H9 (cell line): Measurements from ENCODE around the gene SLCO3A1. TPM values are rescaled to one million over a fixed set of nuclear protein-coding genes. Genes with fewer than 3 reads are reported as not detected.

Experiments
- DNase-seq: peaks from one replicate; pipeline ENCODE4 v3.0.0-alpha.2; 2017
- H2AFZ ChIP-seq: one replicate; pipeline ENCODE4 v1.6.1; 2013; ENCODE audit warnings: mild to moderate bottlenecking, low read length, control low read depth, moderate library complexity
- H2AK5ac ChIP-seq: 2 replicates; pipeline ENCODE4 v1.6.1; 2013; ENCODE audit warnings: low read length, control low read depth, mixed read lengths; ENCODE audit not compliant: insufficient read length
- H2BK120ac ChIP-seq: one replicate; pipeline ENCODE4 v1.6.1; 2013; ENCODE audit warnings: low read depth, mild to moderate bottlenecking, low read length, control low read depth, inconsistent platforms; ENCODE audit not compliant: poor library complexity, severe bottlenecking
- H2BK12ac ChIP-seq: 2 replicates; pipeline ENCODE4 v1.6.1; 2013; ENCODE audit warnings: low read length, control low read depth, mixed read lengths, low read depth; ENCODE audit not compliant: insufficient read length
- H2BK15ac ChIP-seq: 2 replicates; pipeline ENCODE4 v1.6.1; 2013; ENCODE audit warnings: low read depth, low read length, control low read depth
- H2BK20ac ChIP-seq: one replicate; pipeline ENCODE4 v1.6.1; 2013; ENCODE audit warnings: low read depth, mild to moderate bottlenecking, low read length, control low read depth, inconsistent platforms; ENCODE audit not compliant: poor library complexity, severe bottlenecking
- H2BK5ac ChIP-seq: 2 replicates; pipeline ENCODE4 v1.6.1; 2013; ENCODE audit warnings: low read length, control low read depth, mixed read lengths; ENCODE audit not compliant: insufficient read length
- H3K14ac ChIP-seq: 2 replicates; pipeline ENCODE4 v1.6.1; 2013; ENCODE audit warnings: low read length, control low read depth; ENCODE audit not compliant: insufficient read depth
- H3K18ac ChIP-seq: 2 replicates; pipeline ENCODE4 v1.6.1; 2013; ENCODE audit warnings: low read depth, mild to moderate bottlenecking, mixed read lengths, low read length, control low read depth; ENCODE audit not compliant: insufficient read length
- H3K23ac ChIP-seq: 2 replicates; pipeline ENCODE4 v1.6.1; 2013; ENCODE audit warnings: low read length, control low read depth, mixed read lengths, low read depth; ENCODE audit not compliant: insufficient read length
- H3K23me2 ChIP-seq: 2 replicates; pipeline ENCODE4 v1.6.1; 2013; ENCODE audit warnings: low read depth, mild to moderate bottlenecking, mixed read lengths, low read length, control low read depth; ENCODE audit not compliant: insufficient read length, poor library complexity, severe bottlenecking
- H3K27ac ChIP-seq: 2 replicates; pipeline ENCODE4 v1.5.1; 2013; ENCODE audit warnings: low read length, control low read depth, mixed read lengths, low read depth; ENCODE audit not compliant: insufficient read length
- H3K27me3 ChIP-seq: 2 replicates; pipeline ENCODE4 v1.6.1; 2013; ENCODE audit warnings: low read length, control low read depth, inconsistent platforms; ENCODE audit not compliant: insufficient read depth
- H3K4ac ChIP-seq: 2 replicates; pipeline ENCODE4 v1.6.1; 2013; ENCODE audit warnings: low read depth, mild to moderate bottlenecking, control low read depth, inconsistent platforms, low read length, moderate library complexity
- H3K4me1 ChIP-seq: 2 replicates; pipeline ENCODE4 v1.6.1; 2013; ENCODE audit warnings: low read length, control low read depth, inconsistent platforms; ENCODE audit not compliant: insufficient read depth
- H3K4me2 ChIP-seq: 2 replicates; pipeline ENCODE4 v1.6.1; 2013; ENCODE audit warnings: low read length, control low read depth, mixed read lengths; ENCODE audit not compliant: insufficient read length, insufficient read depth
- H3K56ac ChIP-seq: 2 replicates; pipeline ENCODE4 v1.6.1; 2013; ENCODE audit warnings: low read depth, mild to moderate bottlenecking, mixed read lengths, low read length, control low read depth; ENCODE audit not compliant: insufficient read length
- H3K79me1 ChIP-seq: 2 replicates; pipeline ENCODE4 v1.6.1; 2013; ENCODE audit warnings: low read depth, mild to moderate bottlenecking, moderate library complexity, low read length, control low read depth, inconsistent platforms; ENCODE audit not compliant: insufficient read depth, poor library complexity, severe bottlenecking
- H3K79me2 ChIP-seq: 2 replicates; pipeline ENCODE4 v1.6.1; 2013; ENCODE audit warnings: low read length, control low read depth, inconsistent platforms; ENCODE audit not compliant: insufficient read depth
- H3K9ac ChIP-seq: 2 replicates; pipeline ENCODE4 v1.6.1; 2013; ENCODE audit warnings: low read length, control low read depth, mixed read lengths; ENCODE audit not compliant: insufficient read length; ENCODE audit errors: extremely low read depth
- H3K9me3 ChIP-seq: one replicate; pipeline ENCODE4 v1.6.1; 2013; ENCODE audit warnings: low read depth, low read length, inconsistent platforms; ENCODE audit not compliant: control insufficient read depth
- H3T11ph ChIP-seq: one replicate; pipeline ENCODE4 v1.6.1; 2013; ENCODE audit warnings: mild to moderate bottlenecking, low read length, control low read depth, inconsistent platforms
- H4K20me1 ChIP-seq: one replicate; pipeline ENCODE4 v1.6.1; 2013; ENCODE audit not compliant: control insufficient read depth, insufficient read length, insufficient read depth
- H4K5ac ChIP-seq: 2 replicates; pipeline ENCODE4 v1.6.1; 2013; ENCODE audit warnings: low read depth, mild to moderate bottlenecking, mixed read lengths, low read length, control low read depth; ENCODE audit not compliant: insufficient read length
- H4K8ac ChIP-seq: replicated peaks from 2 replicates; pipeline ENCODE4 v1.6.1; 2013; ENCODE audit warnings: low read length, control low read depth, mixed read lengths, low read depth; ENCODE audit not compliant: insufficient read length
- H4K91ac ChIP-seq: 2 replicates; pipeline ENCODE4 v1.6.1; 2013; ENCODE audit warnings: low read depth, mild to moderate bottlenecking, moderate library complexity, mixed read lengths, low read length, control low read depth; ENCODE audit not compliant: insufficient read length
- H3K27ac Mint-ChIP-seq, 3 experiments: 2 replicates in 2 of 3; 3 replicates in 1 of 3; pipeline ENCODE4 v1.8.0; 2020 to 2021; ENCODE audit warnings: mixed read lengths in 3 of 3, mild to moderate bottlenecking in 1 of 3, moderate library complexity in 1 of 3
- H3K27me3 Mint-ChIP-seq: 2 replicates; pipeline ENCODE4 v1.8.0; 2021; ENCODE audit warnings: low read depth, mild to moderate bottlenecking, moderate library complexity, mixed read lengths
- H3K36me3 Mint-ChIP-seq, 3 experiments: 2 replicates in 2 of 3; 3 replicates in 1 of 3; pipeline ENCODE4 v1.8.0; 2020 to 2021; ENCODE audit warnings: low read depth in 3 of 3, mixed read lengths in 3 of 3; ENCODE audit not compliant: insufficient read depth in 1 of 3
- H3K4me1 Mint-ChIP-seq, 2 experiments: 2 replicates each; pipeline ENCODE4 v1.8.0; 2020; ENCODE audit warnings: mixed read lengths in 2 of 2
- H3K4me3 Mint-ChIP-seq, 2 experiments: 2 replicates in 1 of 2; 3 replicates in 1 of 2; pipeline ENCODE4 v1.8.0; 2020 to 2021; ENCODE audit warnings: mild to moderate bottlenecking in 2 of 2, mixed read lengths in 2 of 2, moderate library complexity in 1 of 2
- H3K9me3 Mint-ChIP-seq, 2 experiments: 2 replicates in 1 of 2; 3 replicates in 1 of 2; pipeline ENCODE4 v1.8.0; 2020; ENCODE audit warnings: mild to moderate bottlenecking in 2 of 2, mixed read lengths in 2 of 2, moderate library complexity in 1 of 2
- CTCF ChIP-seq: fragments of 200-600 bp; sonication (generic); conservative IDR thresholded peaks from 3 replicates; pipeline ENCODE4 v1.8.0; 2021; ENCODE audit warnings: antibody characterized with exemption, mild to moderate bottlenecking
- WGBS: extraction: QIAGEN DNeasy Blood & Tissue Kit; methylation state at CpG from one replicate; pipeline ENCODE4 v1.1.7; 2013; ENCODE audit warnings: missing lambda C conversion rate, low lambda C conversion rate, mixed read lengths; ENCODE audit not compliant: insufficient read length; ENCODE audit errors: extremely low coverage; 5-methylcytosine and 5-hydroxymethylcytosine counted together
- total RNA-seq: library from RNA; stranded (reverse); gene quantifications from 2 replicates; pipeline ENCODE4 v1.2.1, GENCODE V29; 2021

The SLCO3A1 gene
- total RNA-seq, 1 experiment from 2014 or later = 9.4 TPM

DNA sequence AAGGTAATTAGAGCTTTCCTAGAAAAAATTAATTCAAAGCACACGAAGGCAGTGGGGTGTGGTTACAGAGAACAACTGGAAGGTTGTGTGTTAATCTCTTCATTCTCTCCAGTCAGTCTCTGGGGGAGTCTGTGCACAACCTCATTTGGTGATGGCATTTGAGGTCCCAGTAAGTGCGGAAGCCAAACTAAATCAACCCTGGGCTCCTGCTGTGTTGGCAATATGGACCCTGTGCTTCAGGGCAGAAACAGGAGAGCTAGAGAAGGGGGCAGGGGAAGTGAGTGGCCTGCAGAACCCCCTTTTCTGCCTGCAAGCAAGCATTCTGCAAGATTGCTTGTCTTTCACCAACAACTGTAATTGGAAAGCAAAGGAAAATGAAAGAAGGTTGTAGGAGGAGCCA is 344.2 kb downstream of the SLCO3A1 start:
- no peak overlapping the region for H3K9ac ChIP-seq
- no peaks in the 10 kb centered on the region for H3K23me2 ChIP-seq
- H3K9me3 ChIP-seq = no peaks in the 10 kb centered on the region
- peak overlapping the region in 1 of 3 experiments; percentile 41; a peak in 1 of 7 replicates for H3K27ac Mint-ChIP-seq
- no peak overlapping the region for H3K27ac ChIP-seq
- H3K14ac ChIP-seq = no peak overlapping the region
- no peak for DNase-seq
- no peaks in the 10 kb centered on the region for H4K20me1 ChIP-seq
- no peak overlapping the region for H3K4me3 Mint-ChIP-seq
- peaks cover 2 to 5% of the 10 kb centered on the region in 2 experiments; a peak in 3 of 5 replicates for H3K9me3 Mint-ChIP-seq
- no peak overlapping the region for H2AK5ac ChIP-seq
- no peak overlapping the region for H4K91ac ChIP-seq
- H3K27me3 ChIP-seq = no peaks in the 10 kb centered on the region
- TF ChIP-seq CTCF = no peak
- peaks cover 14 to 19% of the 10 kb centered on the region in 2 experiments for H3K4me1 Mint-ChIP-seq
- no peak overlapping the region for H3K4me2 ChIP-seq
- H4K5ac ChIP-seq = no peak overlapping the region
- no peak overlapping the region for H2BK15ac ChIP-seq
- no peaks in the 10 kb centered on the region; the same call in 1 of the 2 replicates for H3K27me3 Mint-ChIP-seq
- H3T11ph ChIP-seq = no peak overlapping the region
- H3K36me3 Mint-ChIP-seq = peaks cover 0 to 4% (median 2%) of the 10 kb centered on the region in 3 experiments; a peak in 3 of 7 replicates
- H3K79me2 ChIP-seq = no peaks in the 10 kb centered on the region
- no peak overlapping the region for H2BK20ac ChIP-seq
- no peak overlapping the region for H4K8ac ChIP-seq
- H3K18ac ChIP-seq = no peak overlapping the region
- H2AFZ ChIP-seq = no peak overlapping the region
- no peaks in the 10 kb centered on the region for H3K79me1 ChIP-seq
- no peak overlapping the region for H2BK12ac ChIP-seq
- no peak overlapping the region for H3K23ac ChIP-seq
- H2BK120ac ChIP-seq = no peak overlapping the region
- H3K56ac ChIP-seq = no peak overlapping the region
- no peak overlapping the region for H2BK5ac ChIP-seq
- H3K4me1 ChIP-seq = no peaks in the 10 kb centered on the region; the same call in 1 of the 2 replicates
- no CpG with 5 or more reads among the region's 2 CpGs for WGBS
- no peak overlapping the region for H3K4ac ChIP-seq
